Suprapubic skin (tissue), 4 donors: ENCODE results near the gene ACOT7.

ENCODE experiments used
- POLR2A ChIP-seq, 2 donors: fragments of 450-650 bp; IDR thresholded peaks; one replicate each; pipeline ENCODE4 v1.6.1; 2017; ENCODE audit warnings: antibody characterized with exemption in 2 of 2, mild to moderate bottlenecking in 2 of 2, moderate library complexity in 2 of 2
- POLR2AphosphoS5 ChIP-seq, 3 donors: sonication (generic); formaldehyde crosslinking; IDR thresholded peaks; one replicate each; pipeline ENCODE4 v1.6.1; 2017; ENCODE audit warnings: antibody characterized with exemption in 3 of 3
- TF ChIP-seq, protein P1 (sequence below), 2 donors: fragments of 200-600 bp in 1 of 2; fragments of 450-650 bp in 1 of 2; sonication (generic) in 1 of 2; IDR thresholded peaks; one replicate each; pipeline ENCODE4 v1.5.1; 2016 to 2019; ENCODE audit warnings: antibody characterized with exemption in 2 of 2, mild to moderate bottlenecking in 1 of 2, moderate library complexity in 1 of 2

DNA sequence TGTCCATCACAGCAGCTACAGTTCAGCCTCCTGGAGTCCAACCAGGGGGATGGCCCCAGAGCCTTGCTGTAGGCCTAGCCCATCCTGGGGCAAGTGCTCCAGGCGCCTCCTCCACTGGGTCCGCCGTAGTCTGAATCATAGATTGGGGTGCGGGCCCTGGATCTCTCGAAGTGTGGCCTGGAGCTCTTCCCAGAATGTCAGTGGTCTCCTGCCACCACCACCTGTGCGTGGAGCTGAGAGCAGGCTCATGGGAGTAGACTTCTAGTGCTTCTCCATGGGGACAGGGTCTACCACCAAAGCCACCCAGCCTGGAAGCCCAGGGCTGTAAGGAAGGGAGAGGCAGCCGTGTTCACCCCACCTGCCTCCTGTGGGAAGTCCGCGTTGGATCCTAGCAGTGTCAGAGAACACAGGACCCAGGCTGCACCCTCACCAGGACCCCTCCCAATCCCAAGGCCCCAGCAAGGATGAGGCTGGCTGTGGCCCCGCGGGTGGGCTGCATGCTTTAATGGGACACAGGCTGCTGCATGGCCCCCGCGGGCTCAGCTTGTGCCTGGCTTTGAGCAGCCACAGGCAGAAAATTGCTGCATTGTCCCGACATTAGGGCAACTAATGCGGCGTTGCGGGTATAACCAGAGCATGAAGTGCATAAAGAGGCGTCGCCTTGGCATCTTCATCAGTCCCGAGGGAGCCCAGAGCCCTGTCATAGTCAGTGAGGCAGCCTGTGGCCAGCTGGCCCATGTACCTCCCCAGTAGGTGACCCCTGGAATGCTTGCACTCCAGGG, 150.3 kb downstream of the ACOT7 start:
- TF ChIP-seq, protein P1, sequence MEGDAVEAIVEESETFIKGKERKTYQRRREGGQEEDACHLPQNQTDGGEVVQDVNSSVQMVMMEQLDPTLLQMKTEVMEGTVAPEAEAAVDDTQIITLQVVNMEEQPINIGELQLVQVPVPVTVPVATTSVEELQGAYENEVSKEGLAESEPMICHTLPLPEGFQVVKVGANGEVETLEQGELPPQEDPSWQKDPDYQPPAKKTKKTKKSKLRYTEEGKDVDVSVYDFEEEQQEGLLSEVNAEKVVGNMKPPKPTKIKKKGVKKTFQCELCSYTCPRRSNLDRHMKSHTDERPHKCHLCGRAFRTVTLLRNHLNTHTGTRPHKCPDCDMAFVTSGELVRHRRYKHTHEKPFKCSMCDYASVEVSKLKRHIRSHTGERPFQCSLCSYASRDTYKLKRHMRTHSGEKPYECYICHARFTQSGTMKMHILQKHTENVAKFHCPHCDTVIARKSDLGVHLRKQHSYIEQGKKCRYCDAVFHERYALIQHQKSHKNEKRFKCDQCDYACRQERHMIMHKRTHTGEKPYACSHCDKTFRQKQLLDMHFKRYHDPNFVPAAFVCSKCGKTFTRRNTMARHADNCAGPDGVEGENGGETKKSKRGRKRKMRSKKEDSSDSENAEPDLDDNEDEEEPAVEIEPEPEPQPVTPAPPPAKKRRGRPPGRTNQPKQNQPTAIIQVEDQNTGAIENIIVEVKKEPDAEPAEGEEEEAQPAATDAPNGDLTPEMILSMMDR (IDR thresholded peaks at IDR 0.05) = no peak
- TF ChIP-seq POLR2A (IDR thresholded peaks at IDR 0.05) = no peak
- no peak for TF ChIP-seq POLR2AphosphoS5 (IDR thresholded peaks at IDR 0.05)
